ENCODE results near the gene SLC22A4. TPM values are rescaled to one million over a fixed set of nuclear protein-coding genes. Genes with fewer than 3 reads are reported as not detected.

Gene SLC22A4
- total RNA-seq, 4 donors from 2014 or later, result 1.9 to 4.2 (median 2.5) TPM

DNA sequence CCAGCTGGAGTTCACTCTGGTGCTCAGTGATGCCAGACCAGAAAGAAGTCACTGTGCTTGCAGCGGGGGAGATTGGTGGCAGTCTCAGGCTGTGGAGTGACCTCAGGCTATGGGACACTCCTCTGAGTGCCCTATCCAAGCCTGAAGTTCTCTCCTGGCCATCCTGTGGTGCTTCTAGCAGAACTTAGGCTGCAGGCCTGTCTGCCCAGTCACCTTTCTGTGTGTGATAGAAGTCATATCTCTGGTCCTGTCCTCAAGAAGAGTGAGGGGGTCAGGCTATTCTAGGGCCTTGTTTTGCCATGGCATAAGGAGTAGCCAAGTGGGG is 27.4 kb upstream of the SLC22A4 start:
- 75 to 100% methylated on average over 1 of the region's 1 CpG for WGBS, 2 donors
- H3K9me3 ChIP-seq, result no peaks in the 10 kb centered on the region
- peaks cover 0 to 34% (median 0%) of the 10 kb centered on the region in 3 donors for H3K36me3 ChIP-seq
- peaks cover 0 to 99% (median 78%) of the 10 kb centered on the region in 4 donors for H3K4me1 ChIP-seq
- no peaks in the 10 kb centered on the region for H3K27me3 ChIP-seq
- no peak overlapping the region for H3K4me3 ChIP-seq
- peak overlapping the region; percentile 85 to 98 (median 92) for H3K27ac ChIP-seq
- no peak for DNase-seq (ENCODE audit: low spot score in 2 of 2)
- TF ChIP-seq POLR2A (IDR thresholded peaks at IDR 0.05), result no peak
- TF ChIP-seq, protein P1, sequence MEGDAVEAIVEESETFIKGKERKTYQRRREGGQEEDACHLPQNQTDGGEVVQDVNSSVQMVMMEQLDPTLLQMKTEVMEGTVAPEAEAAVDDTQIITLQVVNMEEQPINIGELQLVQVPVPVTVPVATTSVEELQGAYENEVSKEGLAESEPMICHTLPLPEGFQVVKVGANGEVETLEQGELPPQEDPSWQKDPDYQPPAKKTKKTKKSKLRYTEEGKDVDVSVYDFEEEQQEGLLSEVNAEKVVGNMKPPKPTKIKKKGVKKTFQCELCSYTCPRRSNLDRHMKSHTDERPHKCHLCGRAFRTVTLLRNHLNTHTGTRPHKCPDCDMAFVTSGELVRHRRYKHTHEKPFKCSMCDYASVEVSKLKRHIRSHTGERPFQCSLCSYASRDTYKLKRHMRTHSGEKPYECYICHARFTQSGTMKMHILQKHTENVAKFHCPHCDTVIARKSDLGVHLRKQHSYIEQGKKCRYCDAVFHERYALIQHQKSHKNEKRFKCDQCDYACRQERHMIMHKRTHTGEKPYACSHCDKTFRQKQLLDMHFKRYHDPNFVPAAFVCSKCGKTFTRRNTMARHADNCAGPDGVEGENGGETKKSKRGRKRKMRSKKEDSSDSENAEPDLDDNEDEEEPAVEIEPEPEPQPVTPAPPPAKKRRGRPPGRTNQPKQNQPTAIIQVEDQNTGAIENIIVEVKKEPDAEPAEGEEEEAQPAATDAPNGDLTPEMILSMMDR (IDR thresholded peaks at IDR 0.05), result no peak
- TF ChIP-seq EP300 (IDR thresholded peaks at IDR 0.05), result no peak

DNA sequence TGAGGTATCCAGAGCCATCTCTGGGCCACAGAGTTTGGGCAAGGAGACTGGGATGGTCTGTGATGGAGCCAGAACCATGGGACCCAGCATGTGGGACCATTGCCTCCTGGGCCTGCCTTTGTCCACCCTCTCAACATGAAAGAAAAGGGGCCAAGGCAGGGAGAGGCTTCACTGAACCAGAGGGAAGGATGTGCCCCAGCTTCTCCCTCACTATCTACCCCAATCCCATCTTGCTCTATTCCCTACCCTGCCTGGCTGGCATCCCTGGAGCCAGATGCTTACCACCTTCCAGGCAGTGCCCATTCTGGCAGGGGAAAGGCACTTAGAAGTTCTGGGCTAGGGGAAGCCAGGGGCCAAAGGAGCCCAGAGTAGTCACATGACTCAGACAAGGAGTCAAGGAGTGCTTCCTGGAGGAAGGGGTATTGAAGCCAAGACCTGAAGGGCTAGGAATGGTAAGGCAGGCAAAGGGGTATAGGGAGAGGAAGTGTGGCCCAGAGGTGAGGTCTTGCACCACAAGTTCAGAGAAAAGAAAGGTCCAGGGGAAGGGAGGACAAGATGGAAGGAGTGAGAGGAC is 26.9 kb upstream of the SLC22A4 start:
- no peaks in the 10 kb centered on the region for H3K9me3 ChIP-seq
- TF ChIP-seq POLR2A (IDR thresholded peaks at IDR 0.05) (no peak), EP300 (IDR thresholded peaks at IDR 0.05) (no peak)
- TF ChIP-seq, protein P1 (IDR thresholded peaks at IDR 0.05), result no peak
- no peak for DNase-seq (ENCODE audit: low spot score in 2 of 2)
- H3K27ac ChIP-seq, result peak overlapping the region; percentile 85 to 98 (median 92)
- H3K4me1 ChIP-seq, result peaks cover 0 to 98% (median 73%) of the 10 kb centered on the region in 4 donors
- no peak overlapping the region for H3K4me3 ChIP-seq
- no peaks in the 10 kb centered on the region for H3K27me3 ChIP-seq
- peaks cover 0 to 37% (median 0%) of the 10 kb centered on the region in 3 donors for H3K36me3 ChIP-seq

DNA sequence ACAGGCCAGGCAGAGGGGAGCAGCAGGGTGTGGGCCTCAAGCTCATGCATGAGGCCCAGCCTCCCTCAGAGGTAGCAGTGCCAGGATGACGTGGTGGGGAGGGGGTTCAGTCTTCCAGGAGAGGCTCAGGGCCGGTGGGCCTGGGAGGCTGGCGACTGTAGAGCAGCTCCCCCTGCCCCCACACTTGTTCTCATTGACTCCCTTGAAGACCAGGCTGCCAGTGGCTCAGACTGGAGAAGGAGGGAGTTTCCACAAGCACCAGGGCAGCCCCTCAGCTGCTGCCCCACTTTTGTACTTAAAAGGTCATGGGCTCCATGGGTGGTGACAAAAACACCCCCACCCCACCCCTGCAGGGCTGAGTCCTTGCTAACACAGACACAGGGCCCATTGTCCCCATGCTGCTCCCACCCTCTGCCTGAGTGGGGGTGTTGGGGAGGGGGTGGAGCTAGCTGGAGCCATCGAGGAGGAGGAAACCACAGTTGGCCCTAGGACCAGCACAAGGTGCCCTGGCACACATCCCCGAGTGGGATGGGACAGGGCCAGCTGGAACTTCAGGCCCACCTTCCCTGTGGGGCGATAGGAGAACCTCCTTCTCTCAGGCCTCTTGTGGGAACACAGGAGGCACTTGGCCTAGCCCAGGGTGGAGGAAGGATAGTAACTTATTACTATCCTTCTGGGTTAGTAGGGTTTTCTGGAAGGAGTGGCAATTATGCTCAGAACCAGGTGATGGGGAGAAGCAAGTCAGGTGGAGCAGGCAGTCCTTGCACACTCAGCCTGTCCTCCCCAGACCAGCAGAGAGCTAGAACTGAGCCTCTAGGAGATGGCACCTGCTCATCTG is 26.0 kb upstream of the SLC22A4 start:
- H3K36me3 ChIP-seq, result peaks cover 0 to 33% (median 0%) of the 10 kb centered on the region in 3 donors
- TF ChIP-seq POLR2A (IDR thresholded peaks at IDR 0.05), result peak in 1 of 2 donors; percentile 33
- TF ChIP-seq, protein P1 (IDR thresholded peaks at IDR 0.05), result no peak
- peak; percentile 62 to 90 for TF ChIP-seq EP300 (IDR thresholded peaks at IDR 0.05)
- no peaks in the 10 kb centered on the region for H3K9me3 ChIP-seq
- WGBS, 2 donors, result 46 to 51% methylated on average over 4 to 6 of the region's 6 CpGs
- H3K27ac ChIP-seq, result peak overlapping the region; percentile 85 to 98 (median 92)
- no peak for DNase-seq (ENCODE audit: low spot score in 2 of 2)
- H3K27me3 ChIP-seq, result no peaks in the 10 kb centered on the region
- H3K4me3 ChIP-seq, result no peak overlapping the region
- peaks cover 0 to 98% (median 67%) of the 10 kb centered on the region in 4 donors for H3K4me1 ChIP-seq

DNA sequence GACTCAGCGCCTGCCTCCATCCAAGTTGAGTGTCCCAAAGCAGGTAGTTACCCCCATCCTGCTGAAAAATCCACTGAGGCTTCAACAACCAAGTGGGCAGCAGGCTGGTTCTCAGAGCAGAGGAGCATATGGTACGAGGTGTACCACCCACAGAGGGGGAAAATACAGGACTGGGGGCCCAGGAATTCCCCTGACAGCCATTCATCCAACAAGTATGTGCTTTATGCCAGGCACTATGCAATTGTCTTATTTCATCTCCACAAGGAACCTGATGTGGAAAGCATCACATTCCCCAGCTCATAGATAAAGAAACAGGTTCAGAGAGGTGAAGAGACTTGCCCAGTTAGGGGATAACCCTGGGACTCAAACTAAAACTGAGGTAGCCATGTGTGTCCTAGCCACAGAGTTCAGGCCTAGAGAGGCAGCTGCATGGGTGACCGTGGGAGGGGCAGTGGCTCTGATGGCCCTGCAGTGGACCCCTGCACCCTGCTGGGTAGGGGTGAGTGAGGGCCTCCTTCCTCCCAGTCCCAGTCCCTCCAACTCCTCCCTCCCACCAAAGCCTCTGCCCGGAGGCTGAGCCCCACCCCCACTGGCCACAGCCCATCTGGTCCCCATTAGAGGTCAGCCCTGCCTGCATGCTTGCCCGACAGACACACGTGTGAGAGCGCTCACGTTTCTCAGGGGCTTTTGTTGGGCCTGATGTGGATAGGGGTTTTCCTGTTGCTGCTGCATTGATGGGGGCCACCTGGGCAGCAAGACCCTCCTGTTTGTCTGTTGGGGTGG is 25.2 kb upstream of the SLC22A4 start:
- H3K27ac ChIP-seq, result peak overlapping the region; percentile 85 to 98 (median 92)
- WGBS, 2 donors, result 33 to 51% methylated on average over 8 of the region's 8 CpGs
- peaks cover 0 to 34% (median 0%) of the 10 kb centered on the region in 3 donors for H3K36me3 ChIP-seq
- no peaks in the 10 kb centered on the region for H3K9me3 ChIP-seq
- H3K4me1 ChIP-seq, result peaks cover 0 to 98% (median 59%) of the 10 kb centered on the region in 4 donors
- no peaks in the 10 kb centered on the region for H3K27me3 ChIP-seq
- no peak overlapping the region for H3K4me3 ChIP-seq
- DNase-seq (ENCODE audit: low spot score in 2 of 2), result no peak
- TF ChIP-seq POLR2A (IDR thresholded peaks at IDR 0.05), result no peak

DNA sequence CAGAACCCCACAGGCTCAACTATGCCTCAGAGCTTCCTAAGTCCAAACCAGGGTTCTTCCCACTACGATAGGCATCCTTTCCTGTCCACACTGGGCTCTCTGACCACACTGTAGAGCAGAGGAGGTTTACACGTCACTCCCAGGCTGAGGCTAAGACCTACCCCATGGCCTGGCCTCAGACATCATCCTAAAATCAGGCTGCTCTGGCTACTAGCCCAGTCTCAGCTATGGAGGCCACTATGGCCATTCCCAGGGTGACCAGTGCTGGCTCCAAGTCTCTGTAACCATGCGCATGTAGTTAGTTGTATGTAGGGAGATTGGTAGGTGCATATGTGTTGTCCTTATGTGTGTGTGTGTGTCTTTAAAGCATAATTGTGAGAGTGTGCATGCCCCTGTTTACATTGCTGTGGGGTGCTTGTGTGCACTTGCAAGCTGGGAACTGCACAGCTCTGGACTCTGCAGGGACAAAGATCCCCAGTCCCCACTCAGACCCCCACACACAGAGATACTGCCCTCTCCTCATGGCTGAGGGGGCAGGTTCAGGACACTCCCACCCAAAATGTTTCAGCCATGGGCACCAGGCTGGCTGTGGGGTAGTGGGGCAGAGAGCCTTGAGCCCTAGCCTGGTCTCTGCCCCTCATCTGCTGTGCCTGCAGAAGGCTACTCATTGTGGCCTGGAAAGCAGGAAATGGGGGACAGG is 24.4 kb upstream of the SLC22A4 start:
- H3K36me3 ChIP-seq, result peaks cover 0 to 40% (median 0%) of the 10 kb centered on the region in 3 donors
- no peaks in the 10 kb centered on the region for H3K9me3 ChIP-seq
- H3K27ac ChIP-seq, result peak overlapping the region; percentile 48 to 98 (median 91)
- no peaks in the 10 kb centered on the region for H3K27me3 ChIP-seq
- 62 to 71% methylated on average over 3 of the region's 3 CpGs for WGBS, 2 donors
- no peak for TF ChIP-seq POLR2A (IDR thresholded peaks at IDR 0.05)
- no peak for TF ChIP-seq EP300 (IDR thresholded peaks at IDR 0.05)
- TF ChIP-seq, protein P1 (IDR thresholded peaks at IDR 0.05), result no peak
- H3K4me3 ChIP-seq, result no peak overlapping the region
- peaks cover 0 to 91% (median 50%) of the 10 kb centered on the region in 4 donors for H3K4me1 ChIP-seq
- no peak for DNase-seq (ENCODE audit: low spot score in 2 of 2)
